ENCODE results near the gene ZNF789.
"Not testable (repeated sequence)": the region's sequence is repeated elsewhere in the genome, so short reads cannot be mapped to it uniquely, and the experiment has no call there.

ZNF789 gene

DNA sequence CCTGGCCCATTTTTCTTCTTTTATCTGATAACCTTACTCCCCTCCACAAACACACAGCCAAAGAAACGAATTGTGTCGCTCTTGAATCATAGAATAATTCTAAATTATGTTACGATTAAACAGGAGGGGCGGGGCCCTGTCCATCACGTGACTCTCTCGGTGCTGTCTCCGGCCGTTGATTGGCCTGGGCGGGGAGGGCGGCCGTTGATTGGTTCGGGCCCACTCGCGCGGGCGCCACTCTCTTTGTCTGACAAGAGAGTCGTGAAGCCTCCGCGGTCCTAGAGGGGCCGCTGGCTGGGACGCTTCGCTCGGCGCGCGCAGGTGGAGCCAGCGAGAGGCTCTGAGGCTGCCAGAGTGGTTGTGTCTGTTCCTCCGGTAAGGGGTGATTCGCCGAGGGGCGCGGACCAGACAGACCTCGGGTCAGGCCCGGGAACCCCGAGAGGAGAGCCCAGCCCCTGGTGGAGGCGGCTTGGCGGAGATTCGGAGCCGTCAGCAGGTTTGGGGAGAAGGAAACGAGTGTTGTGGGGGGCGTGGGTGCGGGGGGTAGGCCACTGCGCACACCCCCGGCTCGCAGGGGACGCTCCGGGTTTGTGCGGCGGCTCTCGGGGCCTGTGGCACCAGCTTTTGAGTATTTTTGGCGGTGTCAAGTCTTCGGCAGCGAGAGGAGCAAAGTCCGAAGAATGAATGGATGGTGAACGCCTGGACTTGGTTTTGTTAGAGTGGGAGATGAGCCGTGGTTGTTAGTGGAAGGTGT lies at the start of gene ZNF789:
ZNF789 (plus strand) TSS at position 330 of the 754 bp plus-strand sequence. CDS start 3,567 bp downstream, outside the sequence.
- Histone ChIP-seq H3K4me3 (ENCODE audit: low read depth, low read length) (peak within 1 kb of the TSS; percentile 69), H3K36me3 (ENCODE audit: control insufficient read depth, insufficient read depth, low read length) (peaks cover 15% of the 10 kb centered on the region), H3K9ac (ENCODE audit: low read length) (peak within 1 kb of the TSS; percentile 91), H3K27me3 (ENCODE audit: control insufficient read depth, insufficient read depth, low read length) (no peaks in the 10 kb centered on the region), H3K27ac (ENCODE audit: low read depth, low read length) (peak within 1 kb of the TSS; percentile 95), H3K4me1 (ENCODE audit: control insufficient read depth, insufficient read depth, low read length) (peaks cover 7% of the 10 kb centered on the region; the same call in 1 of the 2 replicates), H3K9me3 (ENCODE audit: control insufficient read depth, insufficient read depth, low read depth, low read length) (no peaks in the 10 kb centered on the region)

DNA sequence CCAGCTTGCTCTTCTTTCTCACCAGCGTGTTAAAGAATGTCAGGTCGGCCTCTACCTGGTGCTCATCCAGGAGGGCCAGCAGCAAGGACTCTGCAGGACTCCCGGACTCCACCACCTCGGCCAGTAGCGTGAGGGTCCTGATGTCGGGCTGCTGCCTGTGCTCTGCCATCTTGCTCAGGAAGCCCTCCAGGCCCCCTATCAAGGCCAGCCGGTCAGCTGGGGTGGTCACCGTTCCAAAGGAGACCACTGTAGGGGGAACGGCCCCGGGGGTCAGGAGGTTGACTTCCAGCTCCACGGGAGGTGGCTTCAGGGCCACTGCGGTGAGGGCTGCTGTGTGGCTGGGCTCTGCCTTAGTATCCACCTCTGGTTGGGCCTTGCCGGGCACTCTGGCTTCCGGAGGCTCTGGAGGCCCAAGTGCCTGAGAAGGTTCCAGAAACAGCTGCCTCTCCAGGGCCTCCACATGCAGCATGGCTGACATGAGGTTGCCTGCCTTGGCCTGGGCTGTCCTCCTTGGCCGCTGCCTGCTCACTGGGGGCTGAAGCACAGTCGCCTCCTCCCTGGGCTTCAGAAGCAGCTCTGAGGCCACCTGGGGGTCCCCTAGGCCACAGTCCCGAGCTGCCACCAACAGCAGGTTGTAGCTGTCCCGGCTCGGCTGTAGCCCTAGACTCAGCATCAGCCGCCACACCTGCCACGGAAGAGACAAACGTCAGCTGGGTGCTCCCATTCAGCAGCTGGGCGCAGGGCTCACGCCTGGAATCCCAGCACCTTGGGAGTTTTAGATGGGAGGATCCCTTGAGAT lies 47.6 kb upstream of the ZNF789 start:
- H3K27ac ChIP-seq (ENCODE audit: low read depth, low read length) = no peak overlapping the region
- peaks cover 79% of the 10 kb centered on the region for H3K36me3 ChIP-seq (ENCODE audit: control insufficient read depth, insufficient read depth, low read length)
- no peak overlapping the region for H3K9ac ChIP-seq (ENCODE audit: low read length)
- H3K4me3 ChIP-seq (ENCODE audit: low read depth, low read length) = no peak overlapping the region
- H3K9me3 ChIP-seq (ENCODE audit: control insufficient read depth, insufficient read depth, low read depth, low read length) = no peaks in the 10 kb centered on the region
- no peaks in the 10 kb centered on the region for H3K4me1 ChIP-seq (ENCODE audit: control insufficient read depth, insufficient read depth, low read length)
- no peaks in the 10 kb centered on the region for H3K27me3 ChIP-seq (ENCODE audit: control insufficient read depth, insufficient read depth, low read length)

DNA sequence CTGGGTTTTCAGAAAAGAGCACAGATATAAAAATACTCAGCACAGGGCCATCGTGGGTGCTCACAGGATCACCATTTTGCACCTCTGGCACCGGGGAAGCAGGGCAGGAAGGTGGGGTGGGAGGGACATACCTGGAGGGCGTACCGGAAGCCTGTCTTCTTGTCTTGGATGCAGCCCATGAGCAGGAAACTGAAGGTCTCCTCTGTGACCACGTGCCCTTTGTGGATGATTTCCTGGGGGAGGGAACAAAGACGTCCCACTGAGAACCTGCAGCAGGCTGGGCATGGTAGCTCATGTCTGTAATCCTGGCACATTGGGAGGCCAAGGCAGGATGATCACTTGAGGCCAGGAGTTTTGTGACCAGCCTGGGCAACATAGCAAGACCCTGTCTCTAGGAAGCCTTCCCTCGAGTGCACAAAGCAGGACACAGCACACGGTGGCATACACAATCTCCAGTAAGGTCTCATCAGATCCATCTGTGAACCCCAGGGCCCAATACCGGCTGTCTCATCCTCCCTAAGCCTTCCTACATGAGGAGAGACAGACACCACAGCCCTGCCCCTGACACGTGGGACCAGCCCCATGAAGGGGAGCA lies 43.6 kb upstream of the ZNF789 start:
- Histone ChIP-seq H3K4me3 (ENCODE audit: low read depth, low read length) (no peak overlapping the region), H3K36me3 (ENCODE audit: control insufficient read depth, insufficient read depth, low read length) (peaks cover 77% of the 10 kb centered on the region), H3K9me3 (ENCODE audit: control insufficient read depth, insufficient read depth, low read depth, low read length) (no peaks in the 10 kb centered on the region), H3K4me1 (ENCODE audit: control insufficient read depth, insufficient read depth, low read length) (no peaks in the 10 kb centered on the region), H3K27me3 (ENCODE audit: control insufficient read depth, insufficient read depth, low read length) (no peaks in the 10 kb centered on the region), H3K27ac (ENCODE audit: low read depth, low read length) (no peak overlapping the region), H3K9ac (ENCODE audit: low read length) (no peak overlapping the region)

DNA sequence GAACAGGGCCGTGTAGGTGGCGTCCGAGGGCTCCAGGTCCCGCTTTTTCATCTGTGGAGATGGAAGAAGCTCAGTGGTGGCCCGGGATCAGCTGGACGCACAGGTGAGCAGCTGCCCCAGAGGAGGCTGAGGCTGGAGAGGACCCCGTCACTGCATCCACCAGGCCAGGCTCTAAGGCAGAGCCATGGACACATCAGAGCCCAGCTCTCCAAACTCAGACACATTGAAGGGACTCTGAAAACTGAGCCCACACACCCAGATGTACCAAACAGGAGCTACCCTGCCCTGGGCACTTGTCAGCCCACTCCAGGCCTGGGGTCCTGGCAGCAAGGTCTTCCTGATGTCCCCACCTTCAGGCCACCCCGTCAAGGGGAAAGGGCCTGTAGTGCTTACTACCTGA lies 42.9 kb upstream of the ZNF789 start:
- peaks cover 77% of the 10 kb centered on the region for H3K36me3 ChIP-seq (ENCODE audit: control insufficient read depth, insufficient read depth, low read length)
- no peak overlapping the region for H3K9ac ChIP-seq (ENCODE audit: low read length)
- H3K4me1 ChIP-seq (ENCODE audit: control insufficient read depth, insufficient read depth, low read length) = no peaks in the 10 kb centered on the region
- no peak overlapping the region for H3K27ac ChIP-seq (ENCODE audit: low read depth, low read length)
- H3K27me3 ChIP-seq (ENCODE audit: control insufficient read depth, insufficient read depth, low read length) = no peaks in the 10 kb centered on the region
- no peak overlapping the region for H3K4me3 ChIP-seq (ENCODE audit: low read depth, low read length)
- H3K9me3 ChIP-seq (ENCODE audit: control insufficient read depth, insufficient read depth, low read depth, low read length) = no peaks in the 10 kb centered on the region

DNA sequence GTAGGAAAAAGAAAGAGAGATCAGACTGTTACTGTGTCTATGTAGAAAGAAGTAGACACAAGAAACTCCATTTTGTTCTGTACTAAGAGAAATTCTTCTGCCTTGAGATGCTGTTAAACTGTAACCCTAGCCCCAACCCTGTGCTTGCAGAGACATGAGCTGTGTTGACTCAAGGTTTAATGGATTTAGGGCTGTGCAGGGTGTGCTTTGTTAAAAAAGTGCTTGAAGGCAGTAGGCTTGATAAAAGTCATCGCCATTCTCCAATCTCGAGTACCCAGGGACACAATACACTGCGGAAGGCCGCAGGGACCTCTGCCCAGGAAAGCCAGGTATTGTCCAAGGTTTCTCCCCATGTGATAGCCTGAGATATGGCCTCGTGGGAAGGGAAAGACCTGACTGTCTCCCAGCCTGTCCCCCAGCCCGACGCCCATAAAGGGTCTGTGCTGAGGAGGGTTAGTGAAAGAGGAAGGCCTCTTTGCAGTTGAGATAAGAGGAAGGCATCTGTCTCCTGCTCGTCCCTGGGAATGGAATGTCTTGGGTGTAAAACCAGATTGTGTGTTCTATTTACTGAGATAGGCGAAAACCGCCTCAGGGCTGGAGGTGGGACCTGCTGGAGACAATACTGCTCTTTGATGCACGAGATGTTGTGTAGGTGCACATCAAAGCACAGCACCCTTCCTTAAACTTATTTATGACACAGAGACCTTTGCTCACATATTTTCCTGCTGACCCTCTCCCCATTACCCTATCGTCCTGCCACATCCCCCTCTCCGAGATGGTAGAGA lies 40.7 kb upstream of the ZNF789 start:
- H3K27me3 ChIP-seq (ENCODE audit: control insufficient read depth, insufficient read depth, low read length); H3K27ac ChIP-seq (ENCODE audit: low read depth, low read length); H3K4me1 ChIP-seq (ENCODE audit: control insufficient read depth, insufficient read depth, low read length); H3K4me3 ChIP-seq (ENCODE audit: low read depth, low read length); H3K9me3 ChIP-seq (ENCODE audit: control insufficient read depth, insufficient read depth, low read depth, low read length): not testable (repeated sequence)
- Histone ChIP-seq H3K36me3 (ENCODE audit: control insufficient read depth, insufficient read depth, low read length) (peaks cover 67% of the 10 kb centered on the region), H3K9ac (ENCODE audit: low read length) (peak overlapping the region; percentile 24)

DNA sequence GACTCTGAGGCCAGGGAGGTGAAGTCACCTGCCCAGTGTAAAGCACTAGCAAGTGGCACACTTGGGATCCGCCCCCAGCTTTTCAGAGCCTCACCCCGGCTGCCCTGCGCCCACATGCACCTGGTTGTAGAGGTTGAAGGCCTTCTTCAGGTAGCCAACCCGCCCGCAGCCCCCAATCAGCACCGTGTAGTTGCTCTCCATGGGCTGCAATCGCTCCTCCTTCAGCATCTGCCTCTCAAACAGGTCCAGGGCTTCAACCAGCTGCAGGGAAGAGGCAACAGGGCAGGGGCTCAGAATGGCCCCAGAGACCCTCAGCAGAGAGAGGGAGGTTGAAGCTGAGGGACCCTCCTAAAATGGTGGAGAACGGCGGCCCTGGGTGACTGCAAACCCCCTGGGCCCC lies 39.5 kb upstream of the ZNF789 start:
- no peak overlapping the region for H3K27ac ChIP-seq (ENCODE audit: low read depth, low read length)
- no peaks in the 10 kb centered on the region for H3K9me3 ChIP-seq (ENCODE audit: control insufficient read depth, insufficient read depth, low read depth, low read length)
- H3K36me3 ChIP-seq (ENCODE audit: control insufficient read depth, insufficient read depth, low read length) = peaks cover 64% of the 10 kb centered on the region
- H3K9ac ChIP-seq (ENCODE audit: low read length) = no peak overlapping the region
- no peak overlapping the region for H3K4me3 ChIP-seq (ENCODE audit: low read depth, low read length)
- H3K27me3 ChIP-seq (ENCODE audit: control insufficient read depth, insufficient read depth, low read length) = no peaks in the 10 kb centered on the region
- peaks cover 5% of the 10 kb centered on the region; the same call in 1 of the 2 replicates for H3K4me1 ChIP-seq (ENCODE audit: control insufficient read depth, insufficient read depth, low read length)

DNA sequence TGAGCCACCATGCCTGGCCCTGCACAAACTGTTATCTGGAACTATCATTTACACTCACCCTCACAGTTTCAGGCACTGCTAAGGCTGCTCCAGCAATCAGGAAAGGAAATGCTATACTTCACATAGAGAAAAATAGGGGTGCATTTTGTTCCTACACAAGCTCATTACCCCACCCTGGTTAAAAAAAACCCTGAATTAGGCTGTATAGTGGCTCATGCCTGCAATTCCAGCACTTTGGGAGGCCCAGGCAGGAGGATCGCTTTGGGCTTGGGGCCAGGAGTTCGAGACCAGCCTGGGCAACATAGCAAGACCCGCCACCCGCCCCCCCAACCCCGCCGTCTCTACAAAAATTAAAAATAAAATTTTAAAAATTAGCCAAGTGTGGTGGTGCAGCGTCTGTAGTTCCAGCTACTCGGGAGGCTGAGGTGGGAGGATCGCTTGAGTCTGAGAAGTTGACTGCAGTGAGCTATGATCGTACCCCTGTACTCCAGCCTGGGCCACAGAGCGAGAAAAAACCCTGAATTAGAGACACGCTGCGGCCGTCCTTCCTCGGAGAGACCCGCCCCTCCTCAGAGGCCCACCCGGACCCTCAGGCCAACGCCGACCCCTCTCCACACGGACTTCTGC lies 34.6 kb upstream of the ZNF789 start:
- H3K9me3 ChIP-seq (ENCODE audit: control insufficient read depth, insufficient read depth, low read depth, low read length) = no peaks in the 10 kb centered on the region
- peak overlapping the region; percentile 91 for H3K9ac ChIP-seq (ENCODE audit: low read length)
- no peaks in the 10 kb centered on the region for H3K27me3 ChIP-seq (ENCODE audit: control insufficient read depth, insufficient read depth, low read length)
- peaks cover 36% of the 10 kb centered on the region for H3K36me3 ChIP-seq (ENCODE audit: control insufficient read depth, insufficient read depth, low read length)
- peaks cover 18% of the 10 kb centered on the region for H3K4me1 ChIP-seq (ENCODE audit: control insufficient read depth, insufficient read depth, low read length)
- H3K4me3 ChIP-seq (ENCODE audit: low read depth, low read length) = peak overlapping the region; percentile 93
- H3K27ac ChIP-seq (ENCODE audit: low read depth, low read length) = peak overlapping the region; percentile 94

DNA sequence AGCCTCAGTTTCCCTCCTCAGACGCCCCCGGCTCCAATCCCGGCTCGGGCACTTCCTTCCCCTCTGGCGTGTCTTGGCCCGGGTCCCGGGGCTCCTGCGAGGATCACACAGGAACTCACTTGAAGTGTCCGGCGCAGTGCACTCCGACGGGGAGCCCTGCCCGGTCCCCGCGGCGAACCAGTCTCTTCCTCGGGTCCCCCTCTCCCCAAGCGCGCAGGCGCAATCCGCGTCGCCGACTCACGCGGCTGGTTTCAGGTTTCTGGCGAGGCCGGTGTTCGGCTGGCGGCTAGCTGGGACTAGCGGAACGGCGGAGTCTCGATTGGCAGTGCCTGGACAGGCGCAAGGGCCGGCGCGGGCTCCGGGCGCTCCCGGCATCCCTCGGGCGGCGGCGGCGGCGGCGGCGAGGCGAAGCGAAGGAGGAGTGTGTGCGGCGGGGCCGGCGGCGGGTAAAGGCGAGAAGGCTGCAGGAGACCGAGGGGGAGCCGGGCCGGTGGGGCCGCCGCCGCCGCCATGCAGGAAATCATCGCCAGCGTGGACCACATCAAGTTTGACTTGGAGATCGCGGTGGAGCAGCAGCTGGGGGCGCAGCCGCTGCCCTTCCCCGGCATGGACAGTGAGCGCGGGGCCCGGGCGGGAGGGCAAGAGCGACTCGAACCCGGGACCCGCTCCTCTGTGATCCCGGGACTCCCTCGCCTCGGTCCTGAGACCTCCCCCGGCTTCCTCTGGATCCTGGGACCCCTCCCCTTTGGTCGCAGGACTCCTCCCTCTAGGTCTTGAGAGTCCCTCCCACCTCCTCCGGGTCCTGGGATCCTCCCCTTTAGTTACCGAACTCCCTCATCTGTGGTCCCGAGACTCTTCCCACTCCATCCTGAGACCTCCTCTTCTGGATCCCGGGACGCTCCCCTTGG lies 33.9 kb upstream of the ZNF789 start, which contains the start of the genes CPSF4 and PTCD1:
CPSF4 (plus strand) TSS at position 371 of the 908 bp plus-strand sequence; CDS start at position 511, 140 bp downstream.
PTCD1 (minus strand) TSS at position 226 of the 908 bp plus-strand sequence. CDS start 3,556 bp downstream, outside the sequence.
- Histone ChIP-seq H3K27me3 (ENCODE audit: control insufficient read depth, insufficient read depth, low read length) (no peaks in the 10 kb centered on the region), H3K9me3 (ENCODE audit: control insufficient read depth, insufficient read depth, low read depth, low read length) (no peaks in the 10 kb centered on the region), H3K4me1 (ENCODE audit: control insufficient read depth, insufficient read depth, low read length) (peaks cover 18% of the 10 kb centered on the region), H3K4me3 (ENCODE audit: low read depth, low read length) (peak within 1 kb of the TSS; percentile 93), H3K36me3 (ENCODE audit: control insufficient read depth, insufficient read depth, low read length) (peaks cover 37% of the 10 kb centered on the region), H3K27ac (ENCODE audit: low read depth, low read length) (peak within 1 kb of the TSS; percentile 94), H3K9ac (ENCODE audit: low read length) (peak within 1 kb of the TSS; percentile 91)

DNA sequence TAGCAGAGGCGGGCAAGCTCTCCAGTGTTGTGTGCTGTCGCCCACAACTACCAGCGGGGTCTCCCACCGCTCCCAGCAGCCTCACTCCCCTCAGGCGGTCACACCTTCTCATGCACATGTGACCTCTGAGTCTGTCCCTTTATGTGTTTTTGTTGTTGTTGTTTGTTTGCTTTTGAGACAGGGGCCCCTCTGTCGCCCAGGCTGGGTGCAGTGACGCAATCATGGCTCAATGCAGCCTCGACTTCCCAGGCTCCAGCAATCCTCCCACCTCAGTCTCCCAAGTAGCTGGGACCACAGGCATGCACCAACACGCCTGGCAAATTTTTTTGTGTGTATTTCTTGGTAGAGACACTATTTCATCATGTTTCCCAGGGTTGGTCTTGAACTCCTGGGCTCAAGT lies 32.5 kb upstream of the ZNF789 start:
- Histone ChIP-seq H3K4me3 (ENCODE audit: low read depth, low read length) (peak overlapping the region; percentile 93), H3K9me3 (ENCODE audit: control insufficient read depth, insufficient read depth, low read depth, low read length) (no peaks in the 10 kb centered on the region), H3K36me3 (ENCODE audit: control insufficient read depth, insufficient read depth, low read length) (peaks cover 37% of the 10 kb centered on the region), H3K9ac (ENCODE audit: low read length) (peak overlapping the region; percentile 91), H3K27me3 (ENCODE audit: control insufficient read depth, insufficient read depth, low read length) (no peaks in the 10 kb centered on the region), H3K27ac (ENCODE audit: low read depth, low read length) (peak overlapping the region; percentile 45; the same call in 1 of the 2 replicates), H3K4me1 (ENCODE audit: control insufficient read depth, insufficient read depth, low read length) (peaks cover 18% of the 10 kb centered on the region)
